MCF 10A (cell line): ENCODE data around the gene LIPI. TPM values are rescaled to one million over a fixed set of nuclear protein-coding genes. Genes with fewer than 3 reads are reported as not detected.
"Not testable (repeated sequence)": the region's sequence is repeated elsewhere in the genome, so short reads cannot be mapped to it uniquely, and the experiment has no call there.

Experiments
- BruUV-seq: library from RNA; stranded (reverse); fragments of 400-500 nt; replicated peaks from 2 replicates; lab custom pipeline; 2021; lab: Mats Ljungman, UMichigan
- CTCF ChIA-PET: fragments of 300-600 bp; sonication (Branson Sonifier 250); formaldehyde crosslinking; extraction: SDS; loops from one replicate; lab custom pipeline; 2021; ENCODE audit warnings: antibody characterized with exemption, inconsistent platforms; lab: Yijun Ruan, JAX
- POLR2A ChIA-PET: fragments of 300-600, 350-650 bp; sonication (Branson Sonifier 250); formaldehyde crosslinking; extraction: SDS; loops from one replicate; lab custom pipeline; 2020; ENCODE audit warnings: antibody characterized with exemption, inconsistent platforms; lab: Yijun Ruan, JAX
- DNase-seq: peaks from one replicate; pipeline ENCODE4 v3.0.0-alpha.2; 2018; ENCODE audit not compliant: unreplicated experiment
- H3K27ac Mint-ChIP-seq: one replicate; pipeline ENCODE4 v1.8.0; 2022; ENCODE audit warnings: mild to moderate bottlenecking, low read depth, mixed read lengths; ENCODE audit not compliant: unreplicated experiment
- H3K27me3 Mint-ChIP-seq: one replicate; pipeline ENCODE4 v1.8.0; 2022; ENCODE audit warnings: mixed read lengths; ENCODE audit not compliant: insufficient read depth, unreplicated experiment
- H3K36me3 Mint-ChIP-seq: one replicate; pipeline ENCODE4 v1.8.0; 2022; ENCODE audit warnings: mild to moderate bottlenecking, moderate library complexity, mixed read lengths; ENCODE audit not compliant: insufficient read depth, unreplicated experiment
- H3K4me1 Mint-ChIP-seq: one replicate; pipeline ENCODE4 v1.8.0; 2022; ENCODE audit warnings: mixed read lengths; ENCODE audit not compliant: insufficient read depth, unreplicated experiment
- H3K4me3 Mint-ChIP-seq: one replicate; pipeline ENCODE4 v1.8.0; 2022; ENCODE audit warnings: mild to moderate bottlenecking, moderate library complexity, mixed read lengths; ENCODE audit not compliant: unreplicated experiment
- H3K9me3 Mint-ChIP-seq: one replicate; pipeline ENCODE4 v1.8.0; 2022; ENCODE audit warnings: mixed read lengths; ENCODE audit not compliant: unreplicated experiment
- CTCF ChIP-seq: fragments of 200-600 bp; IDR thresholded peaks from one replicate; pipeline ENCODE4 v1.8.0; 2022; ENCODE audit warnings: antibody characterized with exemption, mild to moderate bottlenecking; ENCODE audit not compliant: unreplicated experiment
- intact Hi-C: fragments of 100-400 bp; cut with micrococcal nuclease; formaldehyde crosslinking; loops from 2 replicates; pipeline ENCODE4 v1.14.1; 2022
- total RNA-seq: library from RNA; stranded (reverse); gene quantifications from 2 replicates; pipeline ENCODE4 v1.2.3, GENCODE V29; 2022

The LIPI gene
- total RNA-seq, 1 experiment from 2014 or later, result not detected

- Mint-ChIP-seq H3K4me1 (no peaks in the 10 kb centered on the region), H3K36me3 (no peaks in the 10 kb centered on the region), H3K9me3 (no peaks in the 10 kb centered on the region), H3K27me3 (no peaks in the 10 kb centered on the region), H3K27ac (no peak overlapping the region), H3K4me3 (no peak overlapping the region)
- DNase-seq, result no peak
- intact Hi-C loops, result no loop called here
- ChIA-PET CTCF (no interaction called here), POLR2A (no interaction called here)
- BruUV-seq, result no TSS peak
- TF ChIP-seq CTCF, result no peak
Observed at GRCh38 chr21:14115646-14116045, 95.1 kb downstream of the LIPI start.

- Mint-ChIP-seq H3K36me3 (no peaks in the 10 kb centered on the region), H3K4me1 (no peaks in the 10 kb centered on the region), H3K27me3 (no peaks in the 10 kb centered on the region), H3K4me3 (no peak overlapping the region), H3K27ac (no peak overlapping the region), H3K9me3 (no peaks in the 10 kb centered on the region)
- POLR2A ChIA-PET, result no interaction called here
- TF ChIP-seq CTCF, result no peak
- CTCF ChIA-PET, result no interaction called here
- BruUV-seq, result no TSS peak
- no peak for DNase-seq
- intact Hi-C loops, result no loop called here
Observed at GRCh38 chr21:14114251-14114650, 96.5 kb downstream of the LIPI start.

GRCh38 chr21:14104564-14104963, 106.2 kb downstream of the LIPI start:
- H3K36me3 Mint-ChIP-seq, POLR2A ChIA-PET: not testable (repeated sequence)

GRCh38 chr21:14099570-14099969, 111.2 kb downstream of the LIPI start:
- TF ChIP-seq CTCF, result no peak
- Mint-ChIP-seq H3K27me3 (no peaks in the 10 kb centered on the region), H3K27ac (no peak overlapping the region), H3K4me1 (no peaks in the 10 kb centered on the region), H3K36me3 (no peaks in the 10 kb centered on the region), H3K9me3 (peaks cover 11% of the 10 kb centered on the region), H3K4me3 (no peak overlapping the region)
- no TSS peak for BruUV-seq
- POLR2A ChIA-PET, result interaction anchor here (0.6 kb wide), 1 partner anchor 25 kb away, joined by 3 read pairs; no protein-coding TSS in a partner anchor
- CTCF ChIA-PET, result no interaction called here
- intact Hi-C loops, result no loop called here
- no peak for DNase-seq

More at GRCh38 chr21:14104564-14104963, 106.2 kb downstream of the LIPI start:
- H3K27ac Mint-ChIP-seq, CTCF ChIA-PET, DNase-seq, H3K27me3 Mint-ChIP-seq, BruUV-seq, intact Hi-C loops, H3K9me3 Mint-ChIP-seq, H3K4me3 Mint-ChIP-seq, H3K4me1 Mint-ChIP-seq: not testable (repeated sequence)
